ENCODE data around the gene WNK2. TPM values are rescaled to one million over a fixed set of nuclear protein-coding genes. Genes with fewer than 3 reads are reported as not detected.
"Not testable (repeated sequence)": the region's sequence is repeated elsewhere in the genome, so short reads cannot be mapped to it uniquely, and the experiment has no call there.

WNK2 gene
- total RNA-seq, 2 donors from 2014 or later, result 2.6 to 3.8 TPM

DNA sequence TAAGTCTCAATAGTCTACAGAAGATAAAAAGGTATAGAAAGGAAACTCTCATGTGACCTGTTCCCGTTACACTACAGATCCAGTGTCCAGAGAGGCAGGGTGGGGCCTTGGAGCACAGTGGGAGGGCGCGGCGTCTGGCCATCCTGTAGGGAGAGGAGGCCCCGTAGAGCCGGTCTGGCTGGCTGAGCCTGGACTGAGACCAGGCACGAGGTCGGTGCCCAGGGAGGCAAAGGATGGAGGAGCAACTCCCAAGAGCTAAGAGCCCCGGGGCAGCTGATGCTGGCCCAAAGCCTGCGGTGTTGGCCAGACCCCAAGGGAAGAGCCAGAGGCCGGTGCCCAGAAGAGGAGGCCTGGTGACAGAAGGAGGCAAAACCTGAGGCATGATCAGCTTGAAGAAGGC, 158.5 kb downstream of the WNK2 start:
- peaks cover 15 to 21% of the 10 kb centered on the region in 2 donors for H3K36me3 Mint-ChIP-seq
- H3K9me3 Mint-ChIP-seq, result peaks cover 9 to 15% of the 10 kb centered on the region in 2 donors
- not testable (repeated sequence) for DNase-seq (ENCODE audit: low spot score in 2 of 2); H3K27ac Mint-ChIP-seq; ATAC-seq

GRCh38 chr9:93343663-93344062, 159.7 kb downstream of the WNK2 start:
- Mint-ChIP-seq H3K36me3 (peaks cover 3 to 15% of the 10 kb centered on the region in 2 donors), H3K9me3 (peaks cover 4 to 6% of the 10 kb centered on the region in 2 donors), H3K27ac (no peak overlapping the region)
- DNase-seq (ENCODE audit: low spot score in 2 of 2) (no peak), ATAC-seq (no peak)

GRCh38 chr9:93345643-93346230, 161.8 kb downstream of the WNK2 start:
- ATAC-seq (no peak), DNase-seq (ENCODE audit: low spot score in 2 of 2) (no peak)
- Mint-ChIP-seq H3K36me3 (peaks cover 0 to 4% of the 10 kb centered on the region in 2 donors), H3K27ac (no peak overlapping the region), H3K9me3 (no peaks in the 10 kb centered on the region)

GRCh38 chr9:93346231-93347112, 162.5 kb downstream of the WNK2 start:
- DNase-seq (ENCODE audit: low spot score in 2 of 2) (peak in 1 of 2 donors; percentile 7), ATAC-seq (peak in 1 of 2 donors; percentile 46)
- H3K9me3 Mint-ChIP-seq, result no peaks in the 10 kb centered on the region
- peak overlapping the region in 1 of 2 donors; percentile 31 for H3K27ac Mint-ChIP-seq
- peaks cover 0 to 4% of the 10 kb centered on the region in 2 donors for H3K36me3 Mint-ChIP-seq

DNA sequence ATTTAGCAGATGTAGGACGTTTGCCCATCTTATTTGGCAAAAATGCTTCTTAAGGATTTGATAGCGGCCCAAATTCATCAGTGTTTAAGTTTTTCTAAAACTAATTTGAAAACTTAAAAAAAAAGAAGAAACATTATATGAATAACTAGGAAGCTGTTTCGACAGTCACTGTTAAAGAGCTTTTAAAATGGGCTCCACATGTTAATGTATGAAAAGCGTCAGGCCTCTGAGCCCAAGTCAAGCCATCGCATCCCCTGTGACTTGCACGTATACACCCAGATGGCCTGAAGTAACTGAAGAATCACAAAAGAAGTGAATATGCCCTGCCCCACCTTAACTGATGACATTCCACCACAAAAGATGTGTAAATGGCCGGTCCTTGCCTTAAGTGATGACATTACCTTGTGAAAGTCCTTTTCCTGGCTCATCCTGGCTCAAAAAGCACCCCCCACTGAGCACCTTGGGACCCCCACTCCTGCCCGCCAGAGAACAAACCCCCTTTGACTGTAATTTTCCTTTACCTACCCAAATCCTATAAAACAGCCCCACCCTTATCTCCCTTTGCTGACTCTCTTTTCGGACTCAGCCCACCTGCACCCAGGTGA, 163.5 kb downstream of the WNK2 start:
- H3K36me3 Mint-ChIP-seq, ATAC-seq, H3K9me3 Mint-ChIP-seq: not testable (repeated sequence)

GRCh38 chr9:93353413-93354310, 169.7 kb downstream of the WNK2 start:
- H3K36me3 Mint-ChIP-seq; DNase-seq (ENCODE audit: low spot score in 2 of 2); H3K27ac Mint-ChIP-seq; ATAC-seq; H3K9me3 Mint-ChIP-seq: not testable (repeated sequence)

More for the DNA sequence above, 163.5 kb downstream of the WNK2 start:
- H3K27ac Mint-ChIP-seq; DNase-seq (ENCODE audit: low spot score in 2 of 2): not testable (repeated sequence)

DNA sequence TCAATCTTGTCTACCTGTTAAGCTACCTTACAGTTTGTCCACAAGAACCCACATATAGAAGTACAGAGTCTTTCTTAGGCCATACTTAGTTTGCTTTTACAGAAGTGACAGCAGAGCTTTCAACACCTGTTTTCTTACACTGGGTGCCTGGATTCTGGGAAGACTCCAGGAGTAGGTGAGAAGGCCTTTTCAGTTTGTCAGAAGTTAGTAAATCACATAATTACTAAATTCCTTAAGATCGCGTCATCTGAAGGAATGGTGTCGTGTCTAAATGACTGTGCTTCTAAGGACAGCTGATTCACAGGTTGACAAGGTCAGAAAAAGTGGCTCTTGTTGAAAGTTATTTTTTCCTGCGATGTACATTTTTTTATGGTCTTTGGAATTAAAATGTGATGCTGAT, 170.5 kb downstream of the WNK2 start:
- Mint-ChIP-seq H3K36me3 (no peaks in the 10 kb centered on the region), H3K27ac (no peak overlapping the region), H3K9me3 (no peaks in the 10 kb centered on the region)
- no peak for ATAC-seq
- DNase-seq (ENCODE audit: low spot score in 2 of 2), result no peak

- H3K36me3 Mint-ChIP-seq, result no peaks in the 10 kb centered on the region
- ATAC-seq, result no peak
- H3K9me3 Mint-ChIP-seq, result no peaks in the 10 kb centered on the region
- no peak overlapping the region for H3K27ac Mint-ChIP-seq
- no peak for DNase-seq (ENCODE audit: low spot score in 2 of 2)
Observed at GRCh38 chr9:93355827-93356226, 171.9 kb downstream of the WNK2 start.

GRCh38 chr9:93357649-93358048, 173.7 kb downstream of the WNK2 start:
- Mint-ChIP-seq H3K36me3 (peaks cover 5 to 10% of the 10 kb centered on the region in 2 donors), H3K9me3 (peaks cover 8 to 11% of the 10 kb centered on the region in 2 donors), H3K27ac (peak overlapping the region in 1 of 2 donors; percentile 50)
- ATAC-seq (peak; percentile 93 to 97), DNase-seq (ENCODE audit: low spot score in 2 of 2) (no peak)

DNA sequence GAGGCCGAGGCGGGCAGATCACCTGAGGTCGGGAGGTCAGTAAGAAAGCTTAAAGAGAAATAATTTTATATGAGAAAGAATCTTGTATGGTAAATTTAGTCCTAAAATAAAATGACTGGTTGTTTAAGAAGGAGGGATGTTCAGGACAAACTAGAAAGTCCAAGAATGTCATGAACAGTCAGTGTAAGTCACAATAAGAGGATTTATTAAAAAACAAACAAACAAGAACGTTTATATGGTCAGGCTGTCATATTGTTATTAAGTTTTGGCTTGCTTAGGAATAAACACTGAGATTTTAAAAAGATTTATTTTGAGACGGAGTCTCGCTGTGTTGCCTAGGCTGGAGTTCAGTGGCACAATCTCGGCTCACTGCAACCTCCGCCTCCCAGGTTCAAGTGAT, 176.0 kb downstream of the WNK2 start:
- DNase-seq (ENCODE audit: low spot score in 2 of 2), result not testable (repeated sequence)

GRCh38 chr9:93361995-93362394, 178.1 kb downstream of the WNK2 start:
- DNase-seq (ENCODE audit: low spot score in 2 of 2) (no peak), ATAC-seq (no peak)
- H3K9me3 Mint-ChIP-seq, result peaks cover 12 to 16% of the 10 kb centered on the region in 2 donors
- H3K36me3 Mint-ChIP-seq, result peaks cover 10 to 13% of the 10 kb centered on the region in 2 donors
- no peak overlapping the region for H3K27ac Mint-ChIP-seq

More for the DNA sequence above, 176.0 kb downstream of the WNK2 start:
- not testable (repeated sequence) for H3K27ac Mint-ChIP-seq, ATAC-seq
- Mint-ChIP-seq H3K9me3 (peaks cover 12 to 16% of the 10 kb centered on the region in 2 donors), H3K36me3 (peaks cover 10 to 13% of the 10 kb centered on the region in 2 donors)

DNA sequence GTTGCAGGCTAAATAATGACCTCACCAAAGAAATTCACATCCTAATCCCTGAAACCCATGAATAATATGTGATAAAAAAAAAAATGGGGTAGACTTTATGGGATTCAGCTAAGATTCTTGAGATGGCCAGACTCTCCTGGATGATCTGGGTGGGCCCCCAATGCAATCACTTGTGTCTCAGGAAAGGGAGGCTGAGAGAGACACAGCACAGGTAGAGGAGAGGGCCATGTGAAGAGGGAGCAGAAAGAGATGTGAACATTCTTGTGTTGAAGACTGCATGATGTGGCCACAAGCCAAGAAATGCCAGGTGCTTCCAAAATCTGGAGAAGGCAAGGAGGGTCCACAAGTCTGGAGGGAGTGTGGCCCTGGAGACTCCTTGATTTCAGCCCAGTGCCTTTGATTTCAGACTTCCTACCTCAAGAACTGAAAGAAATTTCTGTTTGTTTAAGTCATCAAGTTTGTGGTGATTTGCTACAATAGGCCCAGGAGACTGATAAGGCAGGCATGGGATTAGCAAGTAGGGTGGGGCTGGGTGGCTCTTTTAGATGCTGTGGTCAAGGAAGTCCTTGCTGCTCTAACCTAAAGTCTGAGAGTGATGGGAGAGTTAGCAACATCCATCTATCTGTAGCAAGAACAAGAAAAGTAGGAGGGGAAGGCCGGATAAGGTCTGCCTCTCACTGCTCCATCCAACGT, 180.9 kb downstream of the WNK2 start:
- Mint-ChIP-seq H3K36me3 (peaks cover 10 to 13% of the 10 kb centered on the region in 2 donors), H3K9me3 (peaks cover 12 to 16% of the 10 kb centered on the region in 2 donors), H3K27ac (no peak overlapping the region)
- ATAC-seq (no peak), DNase-seq (ENCODE audit: low spot score in 2 of 2) (no peak)

DNA sequence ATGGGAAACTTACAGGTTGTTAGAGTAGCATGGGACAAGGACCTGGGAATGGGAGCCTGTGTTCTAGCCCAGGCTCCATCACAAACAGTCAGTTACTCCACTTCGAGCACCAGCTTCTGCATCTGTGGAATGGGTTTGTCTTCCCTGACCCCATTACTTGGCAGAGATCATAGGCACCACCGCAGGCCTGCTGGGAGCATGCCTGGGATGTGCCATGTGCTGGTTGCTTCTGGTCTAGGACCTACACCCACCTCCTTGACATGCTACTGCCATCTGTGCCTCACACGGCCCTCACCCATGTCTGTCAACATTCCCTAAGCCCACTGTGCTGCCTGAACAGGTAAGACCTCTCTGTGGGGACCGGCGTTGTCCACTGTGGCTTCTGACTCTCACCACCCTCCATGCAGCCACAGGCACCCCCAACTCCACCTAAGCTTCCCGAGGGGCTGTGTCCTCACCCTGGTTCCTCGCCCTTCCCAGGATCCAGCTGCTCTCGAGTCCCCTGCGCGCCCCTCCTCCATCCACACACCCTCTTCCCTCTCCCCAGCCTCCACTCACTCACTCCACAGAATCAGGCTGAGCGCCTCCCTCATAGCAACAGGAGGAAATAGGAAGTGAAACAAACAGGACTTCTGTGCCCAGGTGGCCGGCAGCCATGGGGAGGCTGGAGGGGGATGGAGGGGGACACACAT, 181.6 kb downstream of the WNK2 start:
- Mint-ChIP-seq H3K27ac (peak overlapping the region in 1 of 2 donors; percentile 53), H3K9me3 (peaks cover 12 to 16% of the 10 kb centered on the region in 2 donors), H3K36me3 (peaks cover 10 to 13% of the 10 kb centered on the region in 2 donors)
- ATAC-seq (no peak), DNase-seq (ENCODE audit: low spot score in 2 of 2) (no peak)

DNA sequence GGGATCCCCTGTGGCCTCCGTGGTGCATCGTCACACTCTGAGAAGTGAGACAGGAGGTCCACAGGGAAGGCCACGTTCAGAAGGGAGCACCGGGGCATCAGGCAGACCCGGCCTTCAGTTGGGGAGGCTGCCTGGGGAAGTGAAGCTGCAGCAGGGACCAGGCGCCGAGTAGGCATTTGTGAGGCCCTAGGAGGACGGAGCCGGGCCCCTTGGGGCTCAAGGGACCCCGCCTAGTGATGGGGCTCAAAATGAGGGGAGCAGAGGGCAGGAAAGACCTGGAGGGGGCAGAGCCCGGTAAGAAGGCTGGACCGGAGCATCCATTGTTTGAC, 182.1 kb downstream of the WNK2 start:
- H3K9me3 Mint-ChIP-seq, result peaks cover 12 to 16% of the 10 kb centered on the region in 2 donors
- no peak for ATAC-seq
- H3K27ac Mint-ChIP-seq, result no peak overlapping the region
- DNase-seq (ENCODE audit: low spot score in 2 of 2), result no peak
- peaks cover 10 to 13% of the 10 kb centered on the region in 2 donors for H3K36me3 Mint-ChIP-seq

GRCh38 chr9:93366486-93366885, 182.5 kb downstream of the WNK2 start:
- not testable (repeated sequence) for H3K27ac Mint-ChIP-seq; DNase-seq (ENCODE audit: low spot score in 2 of 2); ATAC-seq
- H3K36me3 Mint-ChIP-seq, result peaks cover 9 to 13% of the 10 kb centered on the region in 2 donors
- peaks cover 12 to 15% of the 10 kb centered on the region in 2 donors for H3K9me3 Mint-ChIP-seq
